ENCODE data around the gene WDR4.
"Not testable (repeated sequence)": the region's sequence is repeated elsewhere in the genome, so short reads cannot be mapped to it uniquely, and the experiment has no call there.

WDR4 gene

DNA sequence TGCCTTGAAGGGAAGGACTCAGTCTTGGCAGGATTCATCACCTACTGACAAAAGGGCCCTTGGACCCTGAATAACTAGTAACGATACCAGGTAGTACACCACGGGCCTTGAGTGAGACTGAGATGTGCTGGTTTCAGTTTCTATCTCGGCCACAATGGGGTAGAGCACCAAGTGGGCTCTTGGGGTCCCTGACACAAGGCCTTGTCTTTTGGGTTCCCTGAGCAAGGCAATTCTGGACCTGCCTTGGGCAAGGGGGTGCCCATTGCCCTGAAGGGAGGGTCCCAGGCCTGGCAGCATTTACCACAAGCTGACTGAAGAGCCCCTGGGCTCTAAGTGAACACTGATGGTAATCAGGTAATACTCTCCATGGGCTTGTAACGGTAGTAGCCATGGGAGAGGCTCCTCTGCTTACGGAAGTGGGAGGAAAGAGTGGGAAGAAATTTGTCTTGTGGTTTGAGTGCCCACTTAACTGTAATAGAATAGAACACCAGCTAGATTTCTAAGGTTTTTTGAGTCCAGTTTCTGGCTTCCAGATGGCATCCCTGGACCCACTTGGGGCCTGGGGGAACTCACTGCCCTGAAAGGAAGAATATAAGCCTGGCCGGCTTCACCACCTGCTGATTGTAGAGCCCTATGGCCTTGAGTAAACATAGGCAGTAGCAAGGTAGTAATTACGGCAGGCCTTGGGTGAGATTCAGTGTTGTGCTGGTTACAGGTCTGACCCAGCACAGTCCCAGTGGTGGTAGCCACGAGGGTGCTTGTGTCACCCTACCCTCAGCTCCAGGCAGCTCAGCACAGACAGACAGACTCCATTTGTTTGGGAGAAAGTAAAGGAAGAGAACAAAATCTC lies 58.5 kb downstream of the WDR4 start:
- no peak for DNase-seq (ENCODE audit: low read depth)
- H3K4me3 ChIP-seq (ENCODE audit: low read depth, low read length), result no peak overlapping the region
- TF ChIP-seq, protein P1, sequence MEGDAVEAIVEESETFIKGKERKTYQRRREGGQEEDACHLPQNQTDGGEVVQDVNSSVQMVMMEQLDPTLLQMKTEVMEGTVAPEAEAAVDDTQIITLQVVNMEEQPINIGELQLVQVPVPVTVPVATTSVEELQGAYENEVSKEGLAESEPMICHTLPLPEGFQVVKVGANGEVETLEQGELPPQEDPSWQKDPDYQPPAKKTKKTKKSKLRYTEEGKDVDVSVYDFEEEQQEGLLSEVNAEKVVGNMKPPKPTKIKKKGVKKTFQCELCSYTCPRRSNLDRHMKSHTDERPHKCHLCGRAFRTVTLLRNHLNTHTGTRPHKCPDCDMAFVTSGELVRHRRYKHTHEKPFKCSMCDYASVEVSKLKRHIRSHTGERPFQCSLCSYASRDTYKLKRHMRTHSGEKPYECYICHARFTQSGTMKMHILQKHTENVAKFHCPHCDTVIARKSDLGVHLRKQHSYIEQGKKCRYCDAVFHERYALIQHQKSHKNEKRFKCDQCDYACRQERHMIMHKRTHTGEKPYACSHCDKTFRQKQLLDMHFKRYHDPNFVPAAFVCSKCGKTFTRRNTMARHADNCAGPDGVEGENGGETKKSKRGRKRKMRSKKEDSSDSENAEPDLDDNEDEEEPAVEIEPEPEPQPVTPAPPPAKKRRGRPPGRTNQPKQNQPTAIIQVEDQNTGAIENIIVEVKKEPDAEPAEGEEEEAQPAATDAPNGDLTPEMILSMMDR (IDR thresholded peaks at IDR 0.05; ENCODE audit: insufficient read depth, low read depth, low read length, missing control alignments), result no peak

DNA sequence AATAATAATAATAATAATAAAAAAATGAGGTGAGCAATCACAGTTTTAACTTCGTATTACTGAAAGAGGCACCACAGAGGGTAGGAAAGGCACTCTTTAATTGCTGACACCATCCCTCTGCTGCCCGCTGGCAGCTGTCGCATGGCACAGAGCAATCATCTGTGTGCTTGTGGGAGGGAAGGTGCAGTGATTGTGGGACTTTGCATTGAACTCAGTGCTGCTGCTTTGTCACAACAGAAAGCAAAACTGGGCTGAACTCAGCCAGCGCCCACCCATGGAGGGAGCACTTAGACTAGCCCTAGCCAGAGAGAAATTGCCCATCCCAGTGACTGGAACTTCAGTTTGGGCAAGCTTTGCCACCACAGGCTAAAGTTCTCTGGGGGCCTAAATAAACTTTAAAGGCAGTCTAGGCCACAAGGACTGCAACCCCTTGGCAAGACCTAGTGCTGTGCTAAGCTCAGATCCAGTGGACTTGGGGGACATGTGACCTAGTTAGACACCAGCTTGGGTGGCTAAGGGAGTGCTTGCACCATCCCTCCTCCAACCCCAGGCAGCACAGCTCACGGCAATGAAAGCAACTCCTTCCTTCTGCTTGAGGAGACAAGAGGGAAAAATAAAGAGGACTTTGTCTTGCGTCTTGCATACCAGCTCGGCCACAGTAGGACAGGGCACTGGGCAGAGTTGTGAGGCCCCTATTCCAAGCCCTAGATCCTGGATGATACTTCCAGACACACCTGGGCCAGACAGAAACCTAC lies 59.3 kb downstream of the WDR4 start:
- H3K4me3 ChIP-seq (ENCODE audit: low read depth, low read length), result no peak overlapping the region
- no peak for DNase-seq (ENCODE audit: low read depth)
- TF ChIP-seq, protein P1 (IDR thresholded peaks at IDR 0.05; ENCODE audit: insufficient read depth, low read depth, low read length, missing control alignments), result no peak

DNA sequence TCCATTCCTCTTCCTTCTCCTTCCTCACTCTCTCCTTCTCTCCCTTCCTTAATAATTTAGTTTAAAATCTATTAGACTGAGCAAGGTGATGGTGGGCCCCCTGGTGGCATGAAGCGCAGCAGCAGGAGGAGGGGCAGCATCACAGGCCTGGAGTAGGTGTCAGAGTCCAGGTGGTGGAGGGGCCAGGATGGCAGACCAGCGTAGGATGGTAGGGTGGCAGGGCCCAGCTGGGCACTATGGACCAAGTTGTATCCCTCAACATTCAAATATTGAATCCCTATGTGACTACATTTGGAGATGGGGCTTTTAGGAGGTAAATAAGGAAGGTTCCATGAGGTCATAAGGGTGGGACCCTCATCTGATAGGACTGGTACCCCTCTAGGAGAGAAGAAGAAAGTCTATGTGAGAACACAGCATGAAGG lies 61.0 kb downstream of the WDR4 start:
- TF ChIP-seq, protein P1 (IDR thresholded peaks at IDR 0.05; ENCODE audit: insufficient read depth, low read depth, low read length, missing control alignments), result peak; percentile 69
- peak; percentile 58 for DNase-seq (ENCODE audit: low read depth)
- H3K4me3 ChIP-seq (ENCODE audit: low read depth, low read length), result no peak overlapping the region

GRCh38 chr21:42815217-42815616 lies 64.1 kb downstream of the WDR4 start:
- DNase-seq (ENCODE audit: low read depth), result no peak
- TF ChIP-seq, protein P1 (IDR thresholded peaks at IDR 0.05; ENCODE audit: insufficient read depth, low read depth, low read length, missing control alignments), result no peak
- no peak overlapping the region for H3K4me3 ChIP-seq (ENCODE audit: low read depth, low read length)

DNA sequence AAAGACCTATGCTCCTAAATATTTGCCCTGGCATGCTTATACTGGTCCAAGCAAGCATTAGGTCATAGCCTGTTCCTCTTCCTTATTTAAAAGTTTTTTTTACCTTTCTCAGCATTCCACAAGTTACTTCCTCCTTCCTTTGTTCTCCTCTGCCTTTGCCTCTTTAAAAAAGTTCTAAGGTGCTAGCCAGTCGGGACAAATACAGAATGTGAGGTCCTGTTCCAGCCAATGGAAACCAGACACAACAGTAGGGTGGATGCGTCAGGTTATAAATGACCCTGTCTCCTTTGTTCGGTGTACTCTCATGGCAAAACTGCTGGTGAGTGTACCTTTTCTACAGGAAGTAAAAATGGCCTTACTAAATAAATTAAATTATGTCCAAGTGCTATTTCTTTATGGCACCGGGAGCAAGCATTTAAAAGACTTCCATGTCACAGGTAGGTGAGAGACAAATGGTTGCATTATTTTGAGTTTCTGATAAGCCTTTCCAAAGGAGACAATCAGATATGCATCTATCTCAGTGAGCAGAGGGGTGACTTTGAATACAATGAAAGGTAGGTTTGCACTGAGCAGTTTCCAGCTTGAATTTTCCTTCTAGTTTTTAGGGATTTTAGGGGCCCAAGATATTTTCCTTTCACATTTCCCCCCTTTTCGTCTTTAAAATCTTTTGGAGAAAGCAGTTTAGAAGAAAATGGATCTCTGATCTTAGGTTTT lies 66.7 kb downstream of the WDR4 start:
- DNase-seq (ENCODE audit: low read depth); H3K4me3 ChIP-seq (ENCODE audit: low read depth, low read length): not testable (repeated sequence)

DNA sequence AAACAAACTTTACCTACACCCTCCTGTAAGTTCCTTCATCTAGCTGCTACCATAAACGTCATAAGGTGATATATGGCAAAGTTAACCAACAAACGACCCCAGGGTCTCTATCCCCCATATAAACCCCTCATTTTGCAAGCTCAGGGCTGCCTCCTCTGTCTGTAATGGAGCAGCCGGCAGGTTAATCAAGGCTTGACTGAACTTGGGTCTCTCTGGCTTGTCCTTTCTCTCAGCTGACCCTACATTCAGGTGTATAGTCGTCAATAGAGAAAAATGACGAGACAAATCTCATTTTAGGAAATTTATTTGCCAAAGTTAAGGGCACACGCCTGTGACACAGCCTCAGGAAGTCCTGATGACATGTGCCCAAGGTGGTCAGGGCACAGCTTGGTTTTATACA lies 67.4 kb downstream of the WDR4 start:
- TF ChIP-seq, protein P1 (IDR thresholded peaks at IDR 0.05; ENCODE audit: insufficient read depth, low read depth, low read length, missing control alignments), result no peak
- no peak for DNase-seq (ENCODE audit: low read depth)
- H3K4me3 ChIP-seq (ENCODE audit: low read depth, low read length), result no peak overlapping the region

All from GM12865 (cell line).